HAP-1 (cell line): Measurements from ENCODE around the gene PLXNA2.

Source experiments
- DNase-seq, 2 experiments: peaks; one replicate each; pipeline ENCODE4 v3.0.0-alpha.2; 2016 to 2020; ENCODE audit warnings: low spot score in 2 of 2
- H3K27me3 ChIP-seq: fragments of 250-450 bp; sonication (Bioruptor Pico); 2 replicates; pipeline ENCODE4 v1.5.1; 2020; ENCODE audit warnings: low read depth, mild to moderate bottlenecking, moderate library complexity
- H3K36me3 ChIP-seq: fragments of 250-450 bp; sonication (Bioruptor Pico); replicated peaks from 2 replicates; pipeline ENCODE4 v1.5.1; 2020; ENCODE audit warnings: mild to moderate bottlenecking
- H3K4me1 ChIP-seq: fragments of 250-450 bp; sonication (Bioruptor Pico); 2 replicates; pipeline ENCODE4 v1.5.1; 2020; ENCODE audit warnings: mild to moderate bottlenecking
- H3K4me3 ChIP-seq: fragments of 250-450 bp; sonication (Bioruptor Pico); 2 replicates; pipeline ENCODE4 v1.5.1; 2020; ENCODE audit warnings: mild to moderate bottlenecking, moderate library complexity
- H3K9me3 ChIP-seq: fragments of 250-450 bp; sonication (Bioruptor Pico); 2 replicates; pipeline ENCODE4 v1.5.1; 2020; ENCODE audit warnings: mild to moderate bottlenecking, moderate library complexity
- in situ Hi-C: fragments of 300-500 bp; cut with MboI; formaldehyde crosslinking; loops from 3 replicates; pipeline ENCODE4 v1.14.3; 2020; ENCODE audit warnings: low sequenced_read_pairs, inconsistent platforms, mixed read lengths

Gene PLXNA2

DNA sequence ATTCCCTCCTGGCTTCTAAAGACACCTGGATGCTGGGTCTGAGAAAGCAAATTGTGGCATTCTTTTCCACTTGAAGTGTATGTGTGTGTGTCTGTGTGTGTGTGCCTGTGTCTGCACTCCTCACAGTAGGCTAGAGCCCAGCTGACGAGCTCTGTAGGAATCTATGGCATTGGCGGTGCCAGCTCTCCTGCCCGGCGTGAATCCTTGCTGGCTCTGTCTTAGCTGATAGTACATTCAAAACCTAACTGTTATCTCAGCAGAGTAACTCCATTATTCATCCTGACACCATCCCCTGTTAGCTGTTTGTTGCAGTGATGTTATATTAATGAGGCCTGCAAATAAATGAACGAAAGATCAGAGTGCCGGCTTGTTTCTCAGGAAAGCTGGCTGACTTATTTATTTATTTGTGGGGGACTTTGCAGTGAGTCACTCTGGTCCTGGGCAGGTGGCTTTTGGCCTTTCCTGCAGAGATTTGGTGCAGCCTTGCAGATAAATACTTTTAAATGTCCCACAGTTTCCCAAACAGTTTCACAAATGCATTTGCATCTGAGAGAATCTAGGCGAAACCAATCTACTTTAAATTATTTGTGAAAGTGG, 172.7 kb downstream of the PLXNA2 start:
- in situ Hi-C loops = no loop called here
- Histone ChIP-seq H3K9me3 (no peaks in the 10 kb centered on the region), H3K27me3 (peaks cover 4% of the 10 kb centered on the region; the same call in 1 of the 2 replicates), H3K4me1 (no peaks in the 10 kb centered on the region), H3K4me3 (no peak overlapping the region), H3K36me3 (no peaks in the 10 kb centered on the region)
- DNase-seq = no peak

DNA sequence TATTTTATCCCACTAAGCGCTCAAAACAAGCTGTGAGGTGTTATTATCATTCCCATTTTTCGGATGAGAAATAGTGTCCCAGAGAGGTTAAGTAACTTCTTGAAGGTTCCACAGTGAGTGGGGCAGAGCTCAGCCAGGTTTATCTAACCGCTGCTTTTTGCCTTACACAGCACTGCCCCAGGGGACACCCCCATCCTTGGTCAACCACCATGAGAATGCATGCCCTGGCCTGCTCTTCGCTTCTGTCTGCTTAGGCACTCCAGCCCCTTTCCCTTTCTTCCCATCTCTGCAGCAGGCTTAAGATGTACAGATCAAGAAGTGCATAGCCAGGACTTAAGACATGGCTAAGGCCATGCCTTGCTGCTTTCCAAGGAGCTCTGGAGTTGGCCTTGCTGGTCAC, 174.3 kb downstream of the PLXNA2 start:
- Histone ChIP-seq H3K9me3 (no peaks in the 10 kb centered on the region), H3K36me3 (no peaks in the 10 kb centered on the region), H3K4me1 (no peaks in the 10 kb centered on the region), H3K27me3 (peaks cover 4% of the 10 kb centered on the region; the same call in 1 of the 2 replicates), H3K4me3 (no peak overlapping the region)
- in situ Hi-C loops = no loop called here
- no peak for DNase-seq

- in situ Hi-C loops = no loop called here
- H3K36me3 ChIP-seq = no peaks in the 10 kb centered on the region
Measured at GRCh38 chr1:208069317-208069716, 174.9 kb downstream of the PLXNA2 start.

DNA sequence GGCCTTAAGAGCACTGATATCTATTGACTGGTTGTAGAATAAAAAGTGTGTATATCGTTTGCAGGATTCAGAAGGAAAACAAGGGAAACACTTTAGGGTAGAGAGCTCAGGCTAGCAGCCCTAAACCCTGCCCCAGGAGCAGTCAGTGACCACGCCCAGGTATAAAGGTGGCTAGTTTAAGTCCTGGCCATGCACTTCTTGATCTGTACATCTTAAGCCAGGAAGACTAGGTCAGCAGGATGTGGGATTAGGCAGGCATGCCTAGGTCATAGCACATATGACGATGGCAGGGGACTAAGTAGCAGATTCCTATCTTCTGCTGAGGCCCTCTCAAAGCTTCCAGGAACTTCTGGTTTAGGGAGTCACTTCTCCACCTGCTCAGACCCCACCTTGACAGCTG, 175.3 kb downstream of the PLXNA2 start:
- H3K9me3 ChIP-seq = no peaks in the 10 kb centered on the region
- H3K4me1 ChIP-seq = no peaks in the 10 kb centered on the region
- in situ Hi-C loops = no loop called here
- no peak for DNase-seq
- H3K36me3 ChIP-seq = no peaks in the 10 kb centered on the region
- no peak overlapping the region for H3K4me3 ChIP-seq
- peaks cover 6% of the 10 kb centered on the region; the same call in 1 of the 2 replicates for H3K27me3 ChIP-seq

More at GRCh38 chr1:208069317-208069716, 174.9 kb downstream of the PLXNA2 start:
- H3K27me3 ChIP-seq = peaks cover 6% of the 10 kb centered on the region; the same call in 1 of the 2 replicates
- no peaks in the 10 kb centered on the region for H3K9me3 ChIP-seq
- DNase-seq = no peak
- no peak overlapping the region for H3K4me3 ChIP-seq
- no peaks in the 10 kb centered on the region for H3K4me1 ChIP-seq

- no peaks in the 10 kb centered on the region for H3K36me3 ChIP-seq
- no peaks in the 10 kb centered on the region for H3K9me3 ChIP-seq
- peaks cover 6% of the 10 kb centered on the region; the same call in 1 of the 2 replicates for H3K27me3 ChIP-seq
- in situ Hi-C loops = no loop called here
- H3K4me1 ChIP-seq = no peaks in the 10 kb centered on the region
- no peak for DNase-seq
- no peak overlapping the region for H3K4me3 ChIP-seq
Measured at GRCh38 chr1:208068407-208068806, 175.8 kb downstream of the PLXNA2 start.

GRCh38 chr1:208066583-208066982, 177.6 kb downstream of the PLXNA2 start:
- H3K27me3 ChIP-seq = peaks cover 8% of the 10 kb centered on the region; the same call in 1 of the 2 replicates
- no peaks in the 10 kb centered on the region for H3K36me3 ChIP-seq
- no peaks in the 10 kb centered on the region for H3K9me3 ChIP-seq
- in situ Hi-C loops = no loop called here
- DNase-seq = no peak
- no peaks in the 10 kb centered on the region for H3K4me1 ChIP-seq
- no peak overlapping the region for H3K4me3 ChIP-seq

DNA sequence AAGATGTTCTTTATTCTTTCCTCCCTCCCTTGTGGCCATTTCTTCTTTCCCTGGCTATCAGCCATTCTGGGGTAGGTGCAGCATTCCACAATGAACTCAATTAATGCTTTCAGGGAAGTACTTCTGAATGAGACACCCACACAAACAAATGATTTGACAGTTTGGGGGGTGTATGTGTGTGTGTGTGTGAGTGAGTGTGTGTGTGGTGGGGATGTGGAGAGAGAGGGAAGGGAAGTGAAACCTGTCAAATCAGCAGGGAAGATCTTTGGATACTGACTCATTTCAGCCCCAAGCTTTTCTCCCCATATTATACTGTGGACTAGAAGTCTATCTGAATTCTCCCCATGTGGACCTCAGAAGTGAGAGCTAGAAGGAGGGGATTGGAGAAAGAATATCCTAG, 178.3 kb downstream of the PLXNA2 start:
- H3K4me1 ChIP-seq = no peaks in the 10 kb centered on the region
- H3K4me3 ChIP-seq = no peak overlapping the region
- H3K9me3 ChIP-seq = no peaks in the 10 kb centered on the region
- no peak for DNase-seq
- in situ Hi-C loops = no loop called here
- peaks cover 5% of the 10 kb centered on the region; the same call in 1 of the 2 replicates for H3K27me3 ChIP-seq
- H3K36me3 ChIP-seq = no peaks in the 10 kb centered on the region

GRCh38 chr1:208061632-208062031, 182.6 kb downstream of the PLXNA2 start:
- H3K36me3 ChIP-seq = no peaks in the 10 kb centered on the region
- no peak overlapping the region for H3K4me3 ChIP-seq
- H3K9me3 ChIP-seq = no peaks in the 10 kb centered on the region
- peaks cover 10% of the 10 kb centered on the region for H3K27me3 ChIP-seq
- in situ Hi-C loops = no loop called here
- no peak for DNase-seq
- no peaks in the 10 kb centered on the region for H3K4me1 ChIP-seq

GRCh38 chr1:208061118-208061517, 183.1 kb downstream of the PLXNA2 start:
- in situ Hi-C loops = no loop called here
- peaks cover 10% of the 10 kb centered on the region for H3K27me3 ChIP-seq
- no peaks in the 10 kb centered on the region for H3K36me3 ChIP-seq
- DNase-seq = no peak
- H3K4me1 ChIP-seq = no peaks in the 10 kb centered on the region
- no peaks in the 10 kb centered on the region for H3K9me3 ChIP-seq
- H3K4me3 ChIP-seq = no peak overlapping the region

DNA sequence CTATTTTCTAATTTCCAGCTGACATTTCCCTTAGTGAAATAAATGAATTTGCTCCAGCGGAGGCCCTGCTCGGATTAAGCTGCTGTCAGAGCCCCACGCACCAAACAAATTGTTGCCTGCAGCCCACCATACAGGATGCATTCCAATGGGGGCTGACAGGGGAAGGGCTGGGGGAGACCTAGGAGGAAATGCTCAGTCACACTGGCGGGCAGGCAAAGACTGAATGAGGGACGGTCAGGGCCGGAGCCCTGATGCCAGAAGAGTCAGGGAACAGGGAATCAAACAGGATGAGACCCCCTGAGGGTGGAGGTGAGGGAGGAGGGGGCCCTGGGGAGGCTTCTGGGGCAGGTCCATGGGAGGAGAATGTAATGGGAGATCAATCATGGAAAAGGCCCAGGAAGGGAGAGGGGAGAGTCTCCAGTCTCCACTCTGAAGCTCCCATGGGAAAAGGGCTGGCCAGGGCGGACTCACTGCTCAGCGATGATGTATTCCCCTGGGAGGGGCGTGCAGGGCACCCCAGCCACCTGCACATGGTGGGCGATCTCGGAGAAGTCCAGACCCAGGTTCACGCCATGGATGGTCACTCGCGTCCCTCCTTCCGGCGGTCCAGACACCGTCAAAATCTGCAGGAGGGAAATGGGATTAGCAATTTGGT, 183.8 kb downstream of the PLXNA2 start:
- no peak for DNase-seq
- Histone ChIP-seq H3K9me3 (no peaks in the 10 kb centered on the region), H3K36me3 (no peaks in the 10 kb centered on the region), H3K4me1 (no peaks in the 10 kb centered on the region), H3K27me3 (peaks cover 16% of the 10 kb centered on the region), H3K4me3 (no peak overlapping the region)
- in situ Hi-C loops = no loop called here

GRCh38 chr1:208059409-208060001, 184.7 kb downstream of the PLXNA2 start:
- DNase-seq = no peak
- Histone ChIP-seq H3K36me3 (no peaks in the 10 kb centered on the region), H3K27me3 (peaks cover 21% of the 10 kb centered on the region), H3K4me1 (no peaks in the 10 kb centered on the region), H3K9me3 (no peaks in the 10 kb centered on the region), H3K4me3 (no peak overlapping the region)
- in situ Hi-C loops = no loop called here

- Histone ChIP-seq H3K27me3 (peaks cover 19% of the 10 kb centered on the region), H3K9me3 (no peaks in the 10 kb centered on the region), H3K4me1 (no peaks in the 10 kb centered on the region), H3K4me3 (no peak overlapping the region), H3K36me3 (no peaks in the 10 kb centered on the region)
- no peak for DNase-seq
- in situ Hi-C loops = no loop called here
Measured at GRCh38 chr1:208058756-208059155, 185.4 kb downstream of the PLXNA2 start.

DNA sequence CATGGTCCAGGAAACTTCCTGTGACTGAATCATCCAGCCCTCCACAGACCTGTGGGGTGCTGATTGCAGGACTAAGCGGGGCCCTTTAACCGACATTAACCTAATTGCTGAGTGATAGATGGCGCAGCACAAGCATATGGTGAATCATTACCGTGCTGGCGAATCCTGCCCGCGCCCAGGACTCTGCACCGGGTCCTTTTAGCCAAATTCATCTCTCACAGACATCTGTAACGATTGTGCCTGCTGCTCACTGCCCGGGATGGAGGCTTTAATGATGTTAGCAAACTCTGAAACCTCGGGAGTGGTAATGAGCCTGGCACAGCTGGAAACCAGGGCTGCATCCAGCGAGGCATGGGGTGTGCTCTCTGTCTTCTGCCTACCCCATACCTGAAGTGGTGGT, 185.9 kb downstream of the PLXNA2 start:
- Histone ChIP-seq H3K4me1 (no peaks in the 10 kb centered on the region), H3K27me3 (peaks cover 19% of the 10 kb centered on the region), H3K9me3 (no peaks in the 10 kb centered on the region), H3K4me3 (no peak overlapping the region), H3K36me3 (no peaks in the 10 kb centered on the region)
- no peak for DNase-seq
- in situ Hi-C loops = no loop called here

GRCh38 chr1:208057056-208057455, 187.1 kb downstream of the PLXNA2 start:
- in situ Hi-C loops = no loop called here
- Histone ChIP-seq H3K4me1 (no peaks in the 10 kb centered on the region), H3K4me3 (no peak overlapping the region), H3K36me3 (no peaks in the 10 kb centered on the region), H3K9me3 (no peaks in the 10 kb centered on the region), H3K27me3 (peaks cover 19% of the 10 kb centered on the region)
- DNase-seq = no peak
